GM18867 (cell line): ENCODE measurements around the gene DISP3.

Experiments used
- ATAC-seq: cut with Tn5 transposase; IDR thresholded peaks from one replicate; pipeline ENCODE4 v1.9.1; 2021; ENCODE audit warnings: mild to moderate bottlenecking, moderate library complexity; ENCODE audit not compliant: unreplicated experiment

Gene DISP3

GRCh38 chr1:11478571-11479374 is at the start of gene DISP3:
Gene DISP3, plus strand, starts transcription at chr1:11479155. Its CDS starts 21,838 bp downstream, at chr1:11500993.
- peak; percentile 80 for ATAC-seq

GRCh38 chr1:11429226-11429625 is 49.7 kb upstream of the DISP3 start:
- no peak for ATAC-seq

GRCh38 chr1:11429935-11430334 is 49.0 kb upstream of the DISP3 start:
- no peak for ATAC-seq

- ATAC-seq: no peak
Observed at GRCh38 chr1:11431941-11432507, 46.9 kb upstream of the DISP3 start.

GRCh38 chr1:11432526-11432925 is 46.4 kb upstream of the DISP3 start:
- no peak for ATAC-seq

- ATAC-seq: no peak
Observed at GRCh38 chr1:11434501-11434900, 44.5 kb upstream of the DISP3 start.

- ATAC-seq: no peak
Observed at GRCh38 chr1:11434926-11435325, 44.0 kb upstream of the DISP3 start.

- no peak for ATAC-seq
Observed at GRCh38 chr1:11438996-11439395, 40.0 kb upstream of the DISP3 start.

GRCh38 chr1:11441211-11441952 is 37.6 kb upstream of the DISP3 start:
- ATAC-seq: no peak

GRCh38 chr1:11443043-11443442 is 35.9 kb upstream of the DISP3 start:
- ATAC-seq: no peak

GRCh38 chr1:11443961-11444658 is 34.8 kb upstream of the DISP3 start:
- ATAC-seq: no peak

GRCh38 chr1:11444907-11445306 is 34.0 kb upstream of the DISP3 start:
- ATAC-seq: no peak

- ATAC-seq: no peak
Observed at GRCh38 chr1:11447903-11448302, 31.1 kb upstream of the DISP3 start.

- ATAC-seq: no peak
Observed at GRCh38 chr1:11448373-11449099, 30.4 kb upstream of the DISP3 start.

- no peak for ATAC-seq
Observed at GRCh38 chr1:11449100-11449403, 29.9 kb upstream of the DISP3 start.

- ATAC-seq: no peak
Observed at GRCh38 chr1:11450310-11450709, 28.6 kb upstream of the DISP3 start.

GRCh38 chr1:11453742-11454491 is 25.0 kb upstream of the DISP3 start:
- ATAC-seq: no peak

GRCh38 chr1:11455967-11456570 is 22.9 kb upstream of the DISP3 start:
- no peak for ATAC-seq

GRCh38 chr1:11456965-11457364 is 22.0 kb upstream of the DISP3 start:
- no peak for ATAC-seq

- ATAC-seq: no peak
Observed at GRCh38 chr1:11458811-11459275, 20.1 kb upstream of the DISP3 start.
